HG03378 (cell line): ENCODE data around the gene DCTD.
"Not testable (repeated sequence)": the region's sequence is repeated elsewhere in the genome, so short reads cannot be mapped to it uniquely, and the experiment has no call there.

Source experiments
- ATAC-seq: cut with Tn5 transposase; IDR thresholded peaks from one replicate; pipeline ENCODE4 v1.9.1; 2021; ENCODE audit warnings: mild to moderate bottlenecking, moderate library complexity; ENCODE audit not compliant: unreplicated experiment

Gene DCTD

GRCh38 chr4:182922501-182923284 is 5.5 kb upstream of the DCTD start:
- ATAC-seq = no peak

- no peak for ATAC-seq
Measured at GRCh38 chr4:182921608-182922007, 4.4 kb upstream of the DCTD start.

- ATAC-seq = no peak
Measured at GRCh38 chr4:182920676-182921075, 3.5 kb upstream of the DCTD start.

GRCh38 chr4:182918791-182919302 is 1.7 kb upstream of the DCTD start:
- peak; percentile 53 for ATAC-seq

GRCh38 chr4:182918044-182918607 is 940 bp upstream of the DCTD start:
- ATAC-seq = peak; percentile 19

- ATAC-seq = peak; percentile 11
Measured at GRCh38 chr4:182916483-182917181, 554 bp downstream of the DCTD start.

GRCh38 chr4:182914357-182914756 is 2.8 kb downstream of the DCTD start:
- ATAC-seq = no peak

GRCh38 chr4:182913621-182914020 is 3.6 kb downstream of the DCTD start:
- no peak for ATAC-seq

- ATAC-seq = no peak
Measured at GRCh38 chr4:182913036-182913435, 4.2 kb downstream of the DCTD start.

GRCh38 chr4:182908124-182908523 is 9.1 kb downstream of the DCTD start:
- ATAC-seq = no peak

- ATAC-seq = no peak
Measured at GRCh38 chr4:182907396-182907795, 9.8 kb downstream of the DCTD start.

- no peak for ATAC-seq
Measured at GRCh38 chr4:182906786-182907185, 10.4 kb downstream of the DCTD start.

- ATAC-seq = no peak
Measured at GRCh38 chr4:182905038-182905437, 12.1 kb downstream of the DCTD start.

- no peak for ATAC-seq
Measured at GRCh38 chr4:182904211-182904761, 12.9 kb downstream of the DCTD start.

- ATAC-seq = no peak
Measured at GRCh38 chr4:182903013-182903412, 14.2 kb downstream of the DCTD start.

- ATAC-seq = no peak
Measured at GRCh38 chr4:182901337-182901736, 15.8 kb downstream of the DCTD start.

- not testable (repeated sequence) for ATAC-seq
Measured at GRCh38 chr4:182900021-182900420, 17.2 kb downstream of the DCTD start.

GRCh38 chr4:182898479-182898799 is 18.7 kb downstream of the DCTD start:
- no peak for ATAC-seq

- no peak for ATAC-seq
Measured at GRCh38 chr4:182897601-182898478, 19.3 kb downstream of the DCTD start.

GRCh38 chr4:182896421-182896820 is 20.8 kb downstream of the DCTD start:
- ATAC-seq = no peak
